Activated CD4-positive, alpha-beta T cell treated with anti-CD3 and anti-CD28 coated beads for 24 hours (primary cell): ENCODE measurements around the gene SLIRP.
"Not testable (repeated sequence)": the region's sequence is repeated elsewhere in the genome, so short reads cannot be mapped to it uniquely, and the experiment has no call there.

ENCODE experiments used
- DNase-seq, 2 donors: peaks; one replicate each; pipeline ENCODE4 v3.0.0-alpha.2; 2020; ENCODE audit warnings: low read depth in 2 of 2

Gene SLIRP

GRCh38 chr14:77707724-77708408, at the start of gene SLIRP, which contains the start of gene ALKBH1:
SLIRP (plus strand) TSS chr14:77708103; CDS start chr14:77708112, 9 bp downstream.
ALKBH1 (minus strand) TSS chr14:77708023; CDS start chr14:77708004, 19 bp downstream.
- DNase-seq: peak; percentile 75 to 80

GRCh38 chr14:77659831-77660230, 48.1 kb upstream of the SLIRP start:
- DNase-seq: no peak

- no peak for DNase-seq
Measured at GRCh38 chr14:77660754-77661153, 47.1 kb upstream of the SLIRP start.

- not testable (repeated sequence) for DNase-seq
Measured at GRCh38 chr14:77661562-77661961, 46.3 kb upstream of the SLIRP start.

- no peak for DNase-seq
Measured at GRCh38 chr14:77663293-77663692, 44.6 kb upstream of the SLIRP start.

GRCh38 chr14:77667331-77667730, 40.6 kb upstream of the SLIRP start:
- no peak for DNase-seq

DNA sequence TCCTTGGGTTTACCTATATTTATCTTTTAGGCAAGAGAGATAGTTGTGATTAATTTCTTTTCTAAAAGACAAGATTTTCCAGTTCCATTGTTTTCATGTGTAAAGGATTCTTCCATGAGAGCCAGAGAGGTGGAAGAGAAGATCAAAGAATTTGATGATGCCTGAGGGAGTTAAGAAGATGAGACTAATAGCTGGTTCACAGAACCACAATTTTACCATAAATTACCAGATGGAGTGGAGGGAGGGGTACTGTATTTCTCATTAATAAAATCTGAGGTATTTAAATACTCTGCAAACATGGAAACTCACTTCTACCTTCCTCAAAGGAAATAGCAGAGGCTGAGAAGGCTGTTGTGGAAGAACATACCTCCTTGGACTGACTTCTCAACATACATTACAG, 34.7 kb upstream of the SLIRP start:
- no peak for DNase-seq

GRCh38 chr14:77674931-77675330, 33.0 kb upstream of the SLIRP start:
- DNase-seq: no peak

- DNase-seq: no peak
Measured at GRCh38 chr14:77681196-77682157, 26.4 kb upstream of the SLIRP start.

DNA sequence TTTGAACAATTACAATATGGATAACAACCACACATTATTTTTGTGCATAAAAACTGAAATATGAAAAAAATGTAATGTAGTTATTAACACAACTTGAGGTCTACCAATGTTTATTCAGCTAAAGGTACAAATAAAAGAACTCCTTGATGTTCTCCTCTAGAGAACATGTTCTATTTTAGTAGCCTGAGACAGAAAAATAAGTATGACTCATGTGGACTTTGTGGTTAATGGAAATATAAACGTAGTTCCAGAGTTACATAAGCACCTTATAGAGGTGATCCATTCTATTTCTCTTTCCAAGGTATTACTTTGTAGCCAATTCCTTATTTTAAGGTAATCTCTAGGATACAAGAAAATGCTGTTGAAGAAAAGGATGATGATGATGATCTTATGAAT, 25.7 kb upstream of the SLIRP start:
- DNase-seq: no peak

- no peak for DNase-seq
Measured at GRCh38 chr14:77691259-77691658, 16.6 kb upstream of the SLIRP start.

DNA sequence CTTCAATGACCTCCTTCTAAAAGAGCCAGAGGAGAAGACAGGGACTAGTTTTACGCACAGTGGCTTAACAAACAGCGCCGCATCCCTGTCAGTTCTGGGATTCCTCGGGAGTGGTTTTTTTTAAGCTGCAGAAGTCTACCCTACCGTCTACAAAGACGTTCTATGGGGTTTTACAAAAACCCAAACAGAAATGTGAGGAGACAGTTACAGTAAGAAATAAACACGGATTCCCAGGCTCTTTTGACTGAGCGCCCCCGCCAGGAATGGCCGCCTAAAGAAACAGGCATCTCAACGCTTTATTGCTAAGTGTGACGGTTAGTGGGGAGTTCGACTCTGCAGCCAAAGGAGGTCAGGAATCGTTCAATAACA, 564 bp upstream of the SLIRP start:
- DNase-seq: peak in 1 of 2 donors; percentile 2

DNA sequence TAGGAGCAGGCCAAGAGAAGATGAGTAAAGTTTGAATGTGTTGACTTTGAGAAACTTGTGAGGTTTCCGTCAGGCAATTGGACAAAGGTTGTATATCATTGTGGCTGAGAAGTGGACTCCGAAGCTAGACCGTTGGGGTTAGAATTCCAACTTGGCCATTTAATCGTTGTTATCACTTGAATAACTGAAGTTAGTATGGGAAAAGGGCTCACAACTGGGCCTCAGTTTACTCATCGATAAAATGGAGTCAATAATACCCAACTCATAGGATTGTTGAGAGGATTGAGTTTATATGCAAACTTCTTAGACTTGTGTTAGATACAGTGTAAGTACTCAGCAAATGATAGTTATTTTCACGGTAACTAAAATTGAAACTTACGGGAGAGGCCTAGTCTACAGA, 846 bp downstream of the SLIRP start:
- no peak for DNase-seq

DNA sequence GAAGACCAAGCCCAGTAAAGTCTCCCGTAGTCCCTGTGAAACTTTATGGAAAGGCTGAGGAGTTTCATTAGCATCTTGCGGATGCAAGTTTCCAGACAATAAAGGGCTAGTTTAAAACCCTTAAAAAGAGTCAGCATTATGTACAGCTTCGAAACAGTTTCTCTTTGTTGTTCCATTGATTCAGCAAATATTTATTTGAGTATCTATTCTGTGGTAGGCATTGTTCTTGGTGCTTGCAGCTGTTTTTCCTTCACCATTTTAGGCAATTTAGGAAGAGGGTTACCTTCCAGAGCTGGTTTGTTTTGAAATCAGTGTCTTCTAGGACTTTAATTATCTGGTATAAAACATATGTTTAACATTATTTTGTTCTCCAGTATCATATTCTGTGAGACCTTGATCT, 1.5 kb downstream of the SLIRP start:
- DNase-seq: no peak

- DNase-seq: no peak
Measured at GRCh38 chr14:77710364-77710763, 2.5 kb downstream of the SLIRP start.

DNA sequence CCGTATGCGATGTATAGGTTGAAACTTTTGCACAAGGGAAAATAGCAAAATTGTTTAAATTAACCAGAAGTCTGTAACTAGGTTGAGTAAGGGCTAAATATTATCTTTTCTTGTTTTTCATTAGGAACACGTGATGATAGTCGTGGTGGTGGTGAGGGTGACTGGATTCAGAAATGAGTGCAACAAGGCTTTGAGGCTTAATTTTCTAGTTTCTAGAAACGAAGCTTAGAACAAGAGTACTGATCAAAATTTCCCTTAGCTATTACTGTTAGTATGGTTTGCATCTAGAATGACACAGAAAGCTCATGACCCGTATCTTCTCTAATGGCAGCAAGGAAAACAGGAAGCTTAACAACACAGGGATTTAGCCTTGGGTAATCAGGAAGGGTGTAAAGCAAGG, 7.0 kb downstream of the SLIRP start:
- DNase-seq: no peak

- no peak for DNase-seq
Measured at GRCh38 chr14:77717608-77718305, 9.9 kb downstream of the SLIRP start.

- no peak for DNase-seq
Measured at GRCh38 chr14:77721437-77721836, 13.5 kb downstream of the SLIRP start.

DNA sequence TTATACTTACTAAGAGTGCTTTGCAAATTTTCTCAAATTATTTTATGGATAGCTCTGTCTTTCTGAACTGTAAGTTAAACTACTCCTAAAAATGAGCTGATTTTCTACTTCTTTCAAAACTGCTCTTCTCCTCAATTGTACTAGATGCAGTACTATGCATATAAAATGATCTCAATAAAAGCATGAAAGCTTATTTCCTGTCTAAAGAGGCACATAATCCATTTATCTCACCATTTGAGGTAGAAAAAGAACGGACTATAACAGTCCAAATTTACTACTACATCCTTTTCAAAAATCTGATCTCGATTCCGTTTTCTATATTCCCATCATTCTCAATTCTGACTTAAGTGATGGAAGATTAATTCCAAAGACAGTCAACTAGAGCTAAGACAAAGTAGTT, 14.4 kb downstream of the SLIRP start:
- no peak for DNase-seq

GRCh38 chr14:77730976-77731497, 23.1 kb downstream of the SLIRP start:
- DNase-seq: no peak

DNA sequence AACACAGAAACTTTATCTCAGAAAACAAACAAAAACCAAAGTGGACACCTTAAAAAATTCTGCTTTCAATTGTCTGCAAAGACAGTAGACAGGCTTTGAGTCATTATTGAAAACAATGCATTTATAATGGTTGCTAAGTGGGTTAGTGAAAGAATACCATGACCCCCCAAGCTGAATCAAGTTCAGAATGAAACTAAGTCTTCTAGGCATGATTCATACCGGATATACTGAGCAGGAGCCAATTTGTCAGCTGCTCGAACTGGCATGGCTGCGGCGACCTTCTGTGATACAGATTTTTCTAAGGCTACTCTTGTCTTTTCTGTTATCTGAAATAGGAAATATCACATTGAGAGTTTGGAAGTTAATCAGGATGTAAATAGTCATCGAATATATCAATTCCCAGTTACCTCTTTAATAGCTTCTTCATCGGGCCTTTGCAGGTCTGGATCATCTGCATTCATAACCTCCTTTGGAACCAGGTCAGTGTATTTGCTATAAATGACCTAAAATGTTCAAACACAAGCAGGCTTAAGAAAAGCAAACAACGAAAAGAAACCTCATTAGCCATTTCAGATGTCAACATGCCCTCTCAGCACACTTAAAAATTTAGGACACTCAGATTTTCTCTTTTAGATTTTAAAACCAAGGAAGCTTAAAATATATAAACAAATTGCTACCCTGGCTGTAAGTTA, 30.8 kb downstream of the SLIRP start:
- no peak for DNase-seq
